ENCODE measurements around the gene CBX4. TPM values are rescaled to one million over a fixed set of nuclear protein-coding genes. Genes with fewer than 3 reads are reported as not detected.

CBX4 gene
- total and polyA plus RNA-seq, 2 of the 13 experiments (the other 11 are each of a cell fraction or from before 2014, with no cell fraction given): 25.8 to 50.8 TPM

DNA sequence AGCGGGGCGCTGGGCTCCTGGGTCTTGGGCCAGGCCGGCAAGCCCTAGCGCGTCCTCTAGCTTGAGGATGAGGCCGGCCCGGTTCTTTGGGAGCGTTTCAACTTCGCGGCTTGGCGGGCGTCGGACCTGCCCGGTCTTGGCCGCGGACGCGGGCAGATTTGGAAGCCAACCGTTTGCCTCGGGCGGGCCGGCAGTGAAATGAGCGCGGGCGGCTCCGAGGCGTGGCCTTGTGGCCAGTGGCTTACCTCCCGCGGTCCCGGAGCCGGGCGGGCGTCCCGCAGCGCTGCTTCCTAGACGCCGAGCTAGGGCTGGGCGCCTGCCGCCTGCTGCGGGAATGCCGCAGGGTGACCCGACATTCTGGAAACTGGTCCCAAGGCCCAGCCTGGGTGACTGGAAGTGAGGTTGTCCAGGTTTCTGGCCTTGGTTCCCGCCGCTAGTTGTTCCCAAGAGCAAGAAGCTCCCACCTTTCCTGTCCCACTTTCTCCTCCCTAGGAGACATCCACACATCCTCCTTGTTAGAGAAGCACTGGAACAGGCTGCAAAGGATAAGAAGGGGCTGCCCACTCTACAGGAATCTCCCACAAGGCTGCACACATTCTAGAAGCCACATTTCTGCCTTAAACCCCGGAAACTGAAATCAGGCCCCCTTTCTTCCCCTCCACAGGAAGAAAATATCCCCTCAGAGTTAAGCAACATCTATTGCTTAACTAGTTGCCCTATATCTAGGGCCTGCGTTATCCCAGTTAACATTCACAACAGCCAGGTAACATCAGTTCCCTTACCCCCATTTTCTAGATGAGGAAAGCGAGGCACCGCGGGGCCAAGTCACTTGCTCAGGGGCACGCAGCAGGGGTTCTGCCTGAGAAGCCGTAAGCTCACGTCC is 37.8 kb downstream of the CBX4 start (continued):
- TF ChIP-seq LBX2 (CRISPR knock-in tag; IDR thresholded peaks at IDR 0.05; ENCODE audit: borderline replicate concordance) (no peak), NFATC3 (CRISPR knock-in tag; IDR thresholded peaks at IDR 0.05) (0 out of 2 replicates have a peak, but pooled peaks have one; percentile 62), HNRNPLL (IDR thresholded peaks at IDR 0.05; ENCODE audit: low read depth, low read length, poor library complexity, severe bottlenecking) (peak; percentile 85), PHF20 (CRISPR knock-in tag; IDR thresholded peaks at IDR 0.05) (no peak), HNRNPUL1 (IDR thresholded peaks at IDR 0.05; ENCODE audit: low read depth, low read length) (no peak), ATF4 (CRISPR knock-in tag; IDR thresholded peaks at IDR 0.05) (no peak), ZNF563 (CRISPR knock-in tag; IDR thresholded peaks at IDR 0.05) (0 out of 2 replicates have a peak, but pooled peaks have one; percentile 42), ZNF724P (CRISPR knock-in tag; IDR thresholded peaks at IDR 0.05; ENCODE audit: borderline replicate concordance) (no peak), HDAC1 (CRISPR knock-in tag; IDR thresholded peaks at IDR 0.05) (peak; percentile 67), ZEB1 (IDR thresholded peaks at IDR 0.05; ENCODE audit: insufficient replicate concordance, low read depth) (no peak), ZNF883 (CRISPR knock-in tag; IDR thresholded peaks at IDR 0.05; ENCODE audit: not compliant biosample characterization) (no peak), ARNT (IDR thresholded peaks at IDR 0.05) (no peak), THAP7 (CRISPR knock-in tag; IDR thresholded peaks at IDR 0.05) (no peak), GATAD2A (CRISPR knock-in tag; IDR thresholded peaks at IDR 0.05) (0 out of 2 replicates have a peak, but pooled peaks have one; percentile 8), CTCF (CRISPR knock-in tag; IDR thresholded peaks at IDR 0.05) (0 out of 2 replicates have a peak, but pooled peaks have one; percentile 34)
- TF ChIP-seq, protein P1, sequence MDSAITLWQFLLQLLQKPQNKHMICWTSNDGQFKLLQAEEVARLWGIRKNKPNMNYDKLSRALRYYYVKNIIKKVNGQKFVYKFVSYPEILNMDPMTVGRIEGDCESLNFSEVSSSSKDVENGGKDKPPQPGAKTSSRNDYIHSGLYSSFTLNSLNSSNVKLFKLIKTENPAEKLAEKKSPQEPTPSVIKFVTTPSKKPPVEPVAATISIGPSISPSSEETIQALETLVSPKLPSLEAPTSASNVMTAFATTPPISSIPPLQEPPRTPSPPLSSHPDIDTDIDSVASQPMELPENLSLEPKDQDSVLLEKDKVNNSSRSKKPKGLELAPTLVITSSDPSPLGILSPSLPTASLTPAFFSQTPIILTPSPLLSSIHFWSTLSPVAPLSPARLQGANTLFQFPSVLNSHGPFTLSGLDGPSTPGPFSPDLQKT (CRISPR knock-in tag; IDR thresholded peaks at IDR 0.05; ENCODE audit: borderline replicate concordance): no peak
- TF ChIP-seq, protein P2, sequence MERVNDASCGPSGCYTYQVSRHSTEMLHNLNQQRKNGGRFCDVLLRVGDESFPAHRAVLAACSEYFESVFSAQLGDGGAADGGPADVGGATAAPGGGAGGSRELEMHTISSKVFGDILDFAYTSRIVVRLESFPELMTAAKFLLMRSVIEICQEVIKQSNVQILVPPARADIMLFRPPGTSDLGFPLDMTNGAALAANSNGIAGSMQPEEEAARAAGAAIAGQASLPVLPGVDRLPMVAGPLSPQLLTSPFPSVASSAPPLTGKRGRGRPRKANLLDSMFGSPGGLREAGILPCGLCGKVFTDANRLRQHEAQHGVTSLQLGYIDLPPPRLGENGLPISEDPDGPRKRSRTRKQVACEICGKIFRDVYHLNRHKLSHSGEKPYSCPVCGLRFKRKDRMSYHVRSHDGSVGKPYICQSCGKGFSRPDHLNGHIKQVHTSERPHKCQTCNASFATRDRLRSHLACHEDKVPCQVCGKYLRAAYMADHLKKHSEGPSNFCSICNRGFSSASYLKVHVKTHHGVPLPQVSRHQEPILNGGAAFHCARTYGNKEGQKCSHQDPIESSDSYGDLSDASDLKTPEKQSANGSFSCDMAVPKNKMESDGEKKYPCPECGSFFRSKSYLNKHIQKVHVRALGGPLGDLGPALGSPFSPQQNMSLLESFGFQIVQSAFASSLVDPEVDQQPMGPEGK (CRISPR knock-in tag; IDR thresholded peaks at IDR 0.05): no peak
- TF ChIP-seq, protein P3, sequence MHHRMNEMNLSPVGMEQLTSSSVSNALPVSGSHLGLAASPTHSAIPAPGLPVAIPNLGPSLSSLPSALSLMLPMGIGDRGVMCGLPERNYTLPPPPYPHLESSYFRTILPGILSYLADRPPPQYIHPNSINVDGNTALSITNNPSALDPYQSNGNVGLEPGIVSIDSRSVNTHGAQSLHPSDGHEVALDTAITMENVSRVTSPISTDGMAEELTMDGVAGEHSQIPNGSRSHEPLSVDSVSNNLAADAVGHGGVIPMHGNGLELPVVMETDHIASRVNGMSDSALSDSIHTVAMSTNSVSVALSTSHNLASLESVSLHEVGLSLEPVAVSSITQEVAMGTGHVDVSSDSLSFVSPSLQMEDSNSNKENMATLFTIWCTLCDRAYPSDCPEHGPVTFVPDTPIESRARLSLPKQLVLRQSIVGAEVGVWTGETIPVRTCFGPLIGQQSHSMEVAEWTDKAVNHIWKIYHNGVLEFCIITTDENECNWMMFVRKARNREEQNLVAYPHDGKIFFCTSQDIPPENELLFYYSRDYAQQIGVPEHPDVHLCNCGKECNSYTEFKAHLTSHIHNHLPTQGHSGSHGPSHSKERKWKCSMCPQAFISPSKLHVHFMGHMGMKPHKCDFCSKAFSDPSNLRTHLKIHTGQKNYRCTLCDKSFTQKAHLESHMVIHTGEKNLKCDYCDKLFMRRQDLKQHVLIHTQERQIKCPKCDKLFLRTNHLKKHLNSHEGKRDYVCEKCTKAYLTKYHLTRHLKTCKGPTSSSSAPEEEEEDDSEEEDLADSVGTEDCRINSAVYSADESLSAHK (CRISPR knock-in tag; IDR thresholded peaks at IDR 0.05; ENCODE audit: borderline replicate concordance): no peak
